GM12878 (cell line): ENCODE data around the gene ZSCAN10. TPM values are rescaled to one million over a fixed set of nuclear protein-coding genes. Genes with fewer than 3 reads are reported as not detected.

Experiments
- ATAC-seq: fragments of 200-7000 bp; cut with Tn5 transposase; 3 replicates; pipeline ENCODE4 v1.9.1; 2020; ENCODE audit warnings: mild to moderate bottlenecking, moderate library complexity
- BruUV-seq: library from RNA; stranded (reverse); fragments of 400-500 nt; replicated peaks from 2 replicates; lab custom pipeline; 2021; lab: Mats Ljungman, UMichigan
- CTCF ChIA-PET: fragments of 300-600 bp; sonication (Branson Sonifier 250); formaldehyde crosslinking; extraction: SDS; loops from one replicate; lab custom pipeline; 2021; ENCODE audit warnings: inconsistent platforms; lab: Yijun Ruan, JAX
- POLR2A ChIA-PET: fragments of 350-600 bp; formaldehyde crosslinking; extraction: SDS; loops from one replicate; lab custom pipeline; 2021; ENCODE audit warnings: inconsistent platforms; lab: Charles Lee
- RAD21 ChIA-PET: fragments of 300-600 bp; sonication (Branson Sonifier 250); formaldehyde crosslinking; loops from one replicate; lab custom pipeline; 2023; ENCODE audit warnings: antibody characterized with exemption; ENCODE audit not compliant: unreplicated experiment; lab: Charles Lee
- SMC1A ChIA-PET: fragments of 300-600 bp; sonication (Branson Sonifier 250); formaldehyde crosslinking; loops from one replicate; lab custom pipeline; 2023; ENCODE audit not compliant: unreplicated experiment, uncharacterized antibody; lab: Charles Lee
- DNase-seq: peaks from one replicate; pipeline ENCODE4 v3.0.0-alpha.2; 2011; ENCODE audit warnings: low read depth, low spot score
- FAIRE-seq: peaks from 3 replicates; lab custom pipeline; 2011; peaks lifted over from hg19 to GRCh38; lab: Jason Lieb, UNC
- H2AFZ ChIP-seq: 2 replicates; pipeline ENCODE4 v1.6.0; 2011; ENCODE audit warnings: low read depth, low read length, control low read depth; ENCODE audit not compliant: control insufficient read depth
- H3K27ac ChIP-seq: 2 replicates; pipeline ENCODE4 v1.5.1; 2011; ENCODE audit warnings: control low read depth; ENCODE audit not compliant: control insufficient read depth, insufficient read depth
- H3K27me3 ChIP-seq, 2 experiments: replicated peaks in 1 of 2; 2 replicates each; pipeline versions ENCODE4 v1.6.0 to v1.6.1; 2011; ENCODE audit warnings: low read length in 1 of 2; ENCODE audit not compliant: control insufficient read depth in 2 of 2, insufficient read depth in 2 of 2
- H3K36me3 ChIP-seq, 2 experiments: 2 replicates each; pipeline ENCODE4 v1.5.1; 2011; ENCODE audit warnings: low read length in 1 of 2; ENCODE audit not compliant: control insufficient read depth in 2 of 2, insufficient read depth in 2 of 2
- H3K4me1 ChIP-seq: 2 replicates; pipeline ENCODE4 v1.6.1; 2011; ENCODE audit warnings: mild to moderate bottlenecking, low read length, moderate library complexity, mixed read lengths; ENCODE audit not compliant: control insufficient read depth, insufficient read depth
- H3K4me2 ChIP-seq: 2 replicates; pipeline ENCODE4 v1.6.0; 2011; ENCODE audit warnings: control low read depth; ENCODE audit not compliant: control insufficient read depth, insufficient read depth
- H3K4me3 ChIP-seq: fragments of 200-600 bp; sonication (generic); 2 replicates; pipeline ENCODE4 v1.5.1; 2016
- H3K79me2 ChIP-seq: 2 replicates; pipeline ENCODE4 v1.6.0; 2011; ENCODE audit warnings: low read length; ENCODE audit not compliant: control insufficient read depth, insufficient read depth
- H3K9ac ChIP-seq: 2 replicates; pipeline ENCODE4 v1.8.0; 2011; ENCODE audit warnings: low read length, control low read depth, mixed read lengths; ENCODE audit not compliant: control insufficient read depth, insufficient read depth
- H3K9me3 ChIP-seq: replicated peaks from 3 replicates; pipeline ENCODE4 v1.5.1; 2011; ENCODE audit warnings: mild to moderate bottlenecking, low read length; ENCODE audit not compliant: control insufficient read depth, insufficient read depth
- H4K20me1 ChIP-seq: 2 replicates; pipeline ENCODE4 v1.6.0; 2011; ENCODE audit not compliant: control insufficient read depth, insufficient read depth
- CHD1 ChIP-seq: IDR thresholded peaks from 2 replicates; pipeline ENCODE4 v1.6.1; 2012; ENCODE audit warnings: low read depth, low read length, improper control_type of control experiment
- E4F1 ChIP-seq: fragments of 450-650 bp; IDR thresholded peaks from 2 replicates; pipeline ENCODE4 v1.6.1; 2018; ENCODE audit warnings: borderline replicate concordance, mild to moderate bottlenecking; ENCODE audit not compliant: partially characterized antibody
- EGR1 ChIP-seq, 2 experiments: IDR thresholded peaks; 1 replicate in 1 of 2; 2 replicates in 1 of 2; pipeline ENCODE4 v1.6.1; 2011 to 2012; ENCODE audit warnings: low read depth in 2 of 2, low read length in 2 of 2, borderline replicate concordance in 1 of 2, mild to moderate bottlenecking in 1 of 2, moderate library complexity in 1 of 2
- EP300 ChIP-seq, 2 experiments: fragments of 150-350 bp in 1 of 2; IDR thresholded peaks; 2 replicates each; pipeline ENCODE4 v1.6.1; 2011 to 2012; ENCODE audit warnings: low read depth in 2 of 2, low read length in 2 of 2, borderline replicate concordance in 1 of 2, improper control_type of control experiment in 1 of 2, inconsistent platforms in 1 of 2; ENCODE audit not compliant: control insufficient read depth in 1 of 2
- FOXK2 ChIP-seq: fragments of 450-650 bp; IDR thresholded peaks from 2 replicates; pipeline ENCODE4 v1.6.1; 2017; ENCODE audit warnings: mild to moderate bottlenecking, moderate library complexity
- FOXM1 ChIP-seq: IDR thresholded peaks from 2 replicates; pipeline ENCODE4 v1.6.1; 2012; ENCODE audit warnings: low read depth, mild to moderate bottlenecking, inconsistent platforms, low read length, moderate library complexity
- POLR2AphosphoS2 ChIP-seq: IDR thresholded peaks from 2 replicates; pipeline ENCODE4 v1.6.1; 2011; ENCODE audit warnings: low read depth, mild to moderate bottlenecking, low read length, improper control_type of control experiment, moderate library complexity
- REST ChIP-seq: IDR thresholded peaks from 2 replicates; pipeline ENCODE4 v1.6.1; 2012; ENCODE audit warnings: mild to moderate bottlenecking, low read depth, low read length
- SMC3 ChIP-seq: IDR thresholded peaks from 2 replicates; pipeline ENCODE4 v1.6.1; 2011; ENCODE audit warnings: low read length, improper control_type of control experiment, borderline replicate concordance
- YBX1 ChIP-seq: fragments of 450-650 bp; IDR thresholded peaks from 2 replicates; pipeline ENCODE4 v1.6.1; 2016; ENCODE audit warnings: antibody characterized with exemption
- ZSCAN29 ChIP-seq: fragments of 450-650 bp; IDR thresholded peaks from 2 replicates; pipeline ENCODE4 v1.6.1; 2017; ENCODE audit warnings: mild to moderate bottlenecking, moderate library complexity
- WGBS: methylation state at CpG from one replicate; pipeline ENCODE4 v1.1.6; 2016; ENCODE audit warnings: low lambda C conversion rate; ENCODE audit not compliant: insufficient replicate concordance, insufficient coverage; ENCODE audit errors: missing lambda C conversion rate; 5-methylcytosine and 5-hydroxymethylcytosine counted together
- in situ Hi-C: fragments of 300-500 bp; cut with MboI; formaldehyde crosslinking; loops from 9 replicates; pipeline ENCODE4 v1.14.3; 2018; ENCODE audit warnings: mixed read lengths
- intact Hi-C: fragments of 100-400 bp; cut with micrococcal nuclease; formaldehyde crosslinking; loops from one replicate; pipeline ENCODE4 v1.14.2; 2022; ENCODE audit not compliant: unreplicated experiment
- polyA plus RNA-seq, 11 experiments: library from polyadenylated mRNA; depleted of rRNA in 4 of 11; unstranded in 6 of 11; stranded (reverse) in 5 of 11; fragments of >200 nt; fragmentation: Nextera tagmentation in 4 of 11; fragmentation: Illumina TruSeq in 1 of 11; extraction: Ambion mirVana in 4 of 11; extraction: Trizol in 1 of 11; gene quantifications; 1 replicate in 1 of 11; 2 replicates in 10 of 11; pipeline versions ENCODE4 v1.2.1 to v1.2.3, GENCODE V29; 2011 to 2016; ENCODE audit warnings: inconsistent platforms in 2 of 11, missing spikeins in 2 of 11, low read depth in 1 of 11
- total RNA-seq, 4 experiments: library from RNA; depleted of rRNA in 3 of 4; stranded (reverse); fragments of >200 nt in 3 of 4; fragmentation: Illumina TruSeq in 1 of 4; extraction: Trizol in 1 of 4; gene quantifications; 2 replicates each; pipeline versions ENCODE4 v1.2.1 to v1.2.3, GENCODE V29; 2013 to 2021

The ZSCAN10 gene
- total and polyA plus RNA-seq, 10 of the 15 experiments (the other 5 are each of a cell fraction or from before 2014, with no cell fraction given), result 0.06 to 0.33 TPM; not detected in 8

- no peak for TF ChIP-seq E4F1
- no peak for TF ChIP-seq EGR1 (IDR thresholded peaks at IDR 0.05; ENCODE audit: borderline replicate concordance in 1 of 2, low read depth in 2 of 2, low read length in 2 of 2)
- TF ChIP-seq YBX1, result no peak
- no peak for TF ChIP-seq FOXM1
- TF ChIP-seq FOXK2, result no peak
- TF ChIP-seq, all 136 proteins: peak for 11
Measured at GRCh38 chr16:3095869-3096268, 3.2 kb downstream of the ZSCAN10 start (continued).

- H3K79me2 ChIP-seq, result no peaks in the 10 kb centered on the region
- H4K20me1 ChIP-seq, result no peaks in the 10 kb centered on the region
- peak; percentile 72 for ATAC-seq
- intact Hi-C loops (loop anchor here (1.0 to 2.0 kb wide), 2 partner anchors 34 to 35 kb away; no protein-coding TSS in a partner anchor), in situ Hi-C loops (loop anchor here (5.0 kb wide), 1 partner anchor 32 kb away; no protein-coding TSS in a partner anchor)
- DNase-seq, result no peak
- H3K9ac ChIP-seq, result no peak overlapping the region
- no peaks in the 10 kb centered on the region for H3K27me3 ChIP-seq
- no peak overlapping the region for H3K27ac ChIP-seq
- ChIA-PET SMC1A (interaction anchor here (2.7 kb wide), 1 partner anchor 34 kb away, joined by 22 read pairs; no protein-coding TSS in a partner anchor), RAD21 (interaction anchor here (5.3 kb wide), 1 partner anchor 35 kb away, joined by 55 read pairs; no protein-coding TSS in a partner anchor), POLR2A (interaction anchor here (0.7 kb wide), 1 partner anchor 40 kb away, joined by 6 read pairs; no protein-coding TSS in a partner anchor), CTCF (interaction anchor here (1.2 to 21.2 kb wide), 8 partner anchors 17 to 74 kb away, joined by 5 to 396 read pairs (median 8); partner anchors contain the start of gene ZNF213)
- no TSS peak for BruUV-seq
- no peaks in the 10 kb centered on the region for H3K9me3 ChIP-seq
- 38% methylated on average over 22 of the region's 22 CpGs for WGBS
- no peak overlapping the region for H3K4me3 ChIP-seq
- H3K4me1 ChIP-seq, result peaks cover 6% of the 10 kb centered on the region; the same call in 1 of the 2 replicates
- FAIRE-seq, result peak; percentile 56
- no peaks in the 10 kb centered on the region for H3K36me3 ChIP-seq
- no peak overlapping the region for H2AFZ ChIP-seq
- H3K4me2 ChIP-seq, result no peak overlapping the region
- peak; percentile 36; the same call in 1 of the 2 replicates for TF ChIP-seq SMC3
- no peak for TF ChIP-seq POLR2AphosphoS2
- TF ChIP-seq EP300 (IDR thresholded peaks at IDR 0.05; ENCODE audit: borderline replicate concordance in 1 of 2, control insufficient read depth in 1 of 2, low read depth in 2 of 2, low read length in 2 of 2), result no peak
- no peak for TF ChIP-seq REST
- no peak for TF ChIP-seq ZSCAN29
- TF ChIP-seq CHD1, result no peak
Measured at GRCh38 chr16:3094289-3095027, 4.6 kb downstream of the ZSCAN10 start.
